Lower leg skin (tissue), 3 donors: ENCODE data around the gene RAB17.

Experiments used
- CTCF ChIP-seq, 3 donors: fragments of 450-650 bp; IDR thresholded peaks; one replicate each; pipeline ENCODE4 v1.5.1; 2016; ENCODE audit warnings: antibody characterized with exemption in 3 of 3, mild to moderate bottlenecking in 3 of 3, moderate library complexity in 2 of 3
- POLR2A ChIP-seq, 2 donors: fragments of 450-650 bp; IDR thresholded peaks; one replicate each; pipeline ENCODE4 v1.6.1; 2016 to 2017; ENCODE audit warnings: antibody characterized with exemption in 2 of 2, mild to moderate bottlenecking in 1 of 2, moderate library complexity in 1 of 2

- TF ChIP-seq CTCF (IDR thresholded peaks at IDR 0.05) (no peak), POLR2A (IDR thresholded peaks at IDR 0.05) (no peak)
Observed at GRCh38 chr2:237564526-237565131, 25.9 kb downstream of the RAB17 start.
